ENCODE results near the gene CDH23.

The CDH23 gene

GRCh38 chr10:71852355-71852937, 455.7 kb downstream of the CDH23 start:
- Mint-ChIP-seq H3K4me3 (peak overlapping the region; percentile 45), H3K36me3 (peaks cover 2% of the 10 kb centered on the region), H3K9me3 (no peaks in the 10 kb centered on the region), H3K27ac (no peak overlapping the region), H3K27me3 (no peaks in the 10 kb centered on the region), H3K4me1 (peaks cover 48% of the 10 kb centered on the region)
- no peak for DNase-seq (ENCODE audit: low spot score in 2 of 2)
- peak; percentile 21 for ATAC-seq (ENCODE audit: low read depth)

- peaks cover 2% of the 10 kb centered on the region for H3K36me3 Mint-ChIP-seq
- no peaks in the 10 kb centered on the region for H3K27me3 Mint-ChIP-seq
- H3K27ac Mint-ChIP-seq, result peak overlapping the region; percentile 7
- no peak overlapping the region for H3K4me3 Mint-ChIP-seq
- peaks cover 42% of the 10 kb centered on the region for H3K4me1 Mint-ChIP-seq
- ATAC-seq (ENCODE audit: low read depth) (no peak), DNase-seq (ENCODE audit: low spot score in 2 of 2) (no peak)
- no peaks in the 10 kb centered on the region for H3K9me3 Mint-ChIP-seq
Observed at GRCh38 chr10:71854031-71854430, 457.3 kb downstream of the CDH23 start.

- no peak for DNase-seq (ENCODE audit: low spot score in 2 of 2)
- ATAC-seq (ENCODE audit: low read depth), result no peak
- Mint-ChIP-seq H3K4me3 (no peak overlapping the region), H3K4me1 (peaks cover 38% of the 10 kb centered on the region), H3K27me3 (no peaks in the 10 kb centered on the region), H3K36me3 (no peaks in the 10 kb centered on the region), H3K9me3 (no peaks in the 10 kb centered on the region), H3K27ac (no peak overlapping the region)
Observed at GRCh38 chr10:71856619-71857018, 459.9 kb downstream of the CDH23 start.

- no peaks in the 10 kb centered on the region for H3K27me3 Mint-ChIP-seq
- ATAC-seq (ENCODE audit: low read depth) (no peak), DNase-seq (ENCODE audit: low spot score in 2 of 2) (no peak)
- H3K9me3 Mint-ChIP-seq, result no peaks in the 10 kb centered on the region
- no peak overlapping the region for H3K27ac Mint-ChIP-seq
- H3K4me3 Mint-ChIP-seq, result no peak overlapping the region
- peaks cover 27% of the 10 kb centered on the region for H3K4me1 Mint-ChIP-seq
- no peaks in the 10 kb centered on the region for H3K36me3 Mint-ChIP-seq
Observed at GRCh38 chr10:71857934-71858890, 461.5 kb downstream of the CDH23 start.

GRCh38 chr10:71860243-71861029, 463.7 kb downstream of the CDH23 start:
- H3K9me3 Mint-ChIP-seq, result no peaks in the 10 kb centered on the region
- peaks cover 28% of the 10 kb centered on the region for H3K4me1 Mint-ChIP-seq
- no peak overlapping the region for H3K4me3 Mint-ChIP-seq
- H3K36me3 Mint-ChIP-seq, result no peaks in the 10 kb centered on the region
- DNase-seq (ENCODE audit: low spot score in 2 of 2) (no peak), ATAC-seq (ENCODE audit: low read depth) (peak; percentile 76)
- no peaks in the 10 kb centered on the region for H3K27me3 Mint-ChIP-seq
- H3K27ac Mint-ChIP-seq, result no peak overlapping the region

GRCh38 chr10:71863203-71863602, 466.5 kb downstream of the CDH23 start:
- Mint-ChIP-seq H3K4me1 (peaks cover 21% of the 10 kb centered on the region), H3K36me3 (no peaks in the 10 kb centered on the region), H3K4me3 (no peak overlapping the region), H3K9me3 (no peaks in the 10 kb centered on the region), H3K27me3 (no peaks in the 10 kb centered on the region), H3K27ac (no peak overlapping the region)
- DNase-seq (ENCODE audit: low spot score in 2 of 2) (no peak), ATAC-seq (ENCODE audit: low read depth) (no peak)

GRCh38 chr10:71864911-71865361, 468.2 kb downstream of the CDH23 start:
- no peak for DNase-seq (ENCODE audit: low spot score in 2 of 2)
- ATAC-seq (ENCODE audit: low read depth), result no peak
- peaks cover 14% of the 10 kb centered on the region for H3K4me1 Mint-ChIP-seq
- H3K27ac Mint-ChIP-seq, result no peak overlapping the region
- no peaks in the 10 kb centered on the region for H3K27me3 Mint-ChIP-seq
- no peaks in the 10 kb centered on the region for H3K9me3 Mint-ChIP-seq
- no peak overlapping the region for H3K4me3 Mint-ChIP-seq
- H3K36me3 Mint-ChIP-seq, result no peaks in the 10 kb centered on the region
